H9 (cell line): Measurements from ENCODE around the gene NID1. TPM values are rescaled to one million over a fixed set of nuclear protein-coding genes. Genes with fewer than 3 reads are reported as not detected.

Experiments used
- DNase-seq: peaks from one replicate; pipeline ENCODE4 v3.0.0-alpha.2; 2017
- H2AFZ ChIP-seq: one replicate; pipeline ENCODE4 v1.6.1; 2013; ENCODE audit warnings: mild to moderate bottlenecking, low read length, control low read depth, moderate library complexity
- H2AK5ac ChIP-seq: 2 replicates; pipeline ENCODE4 v1.6.1; 2013; ENCODE audit warnings: low read length, control low read depth, mixed read lengths; ENCODE audit not compliant: insufficient read length
- H2BK120ac ChIP-seq: one replicate; pipeline ENCODE4 v1.6.1; 2013; ENCODE audit warnings: low read depth, mild to moderate bottlenecking, low read length, control low read depth, inconsistent platforms; ENCODE audit not compliant: poor library complexity, severe bottlenecking
- H2BK12ac ChIP-seq: 2 replicates; pipeline ENCODE4 v1.6.1; 2013; ENCODE audit warnings: low read length, control low read depth, mixed read lengths, low read depth; ENCODE audit not compliant: insufficient read length
- H2BK15ac ChIP-seq: 2 replicates; pipeline ENCODE4 v1.6.1; 2013; ENCODE audit warnings: low read depth, low read length, control low read depth
- H2BK20ac ChIP-seq: one replicate; pipeline ENCODE4 v1.6.1; 2013; ENCODE audit warnings: low read depth, mild to moderate bottlenecking, low read length, control low read depth, inconsistent platforms; ENCODE audit not compliant: poor library complexity, severe bottlenecking
- H2BK5ac ChIP-seq: 2 replicates; pipeline ENCODE4 v1.6.1; 2013; ENCODE audit warnings: low read length, control low read depth, mixed read lengths; ENCODE audit not compliant: insufficient read length
- H3K14ac ChIP-seq: 2 replicates; pipeline ENCODE4 v1.6.1; 2013; ENCODE audit warnings: low read length, control low read depth; ENCODE audit not compliant: insufficient read depth
- H3K18ac ChIP-seq: 2 replicates; pipeline ENCODE4 v1.6.1; 2013; ENCODE audit warnings: low read depth, mild to moderate bottlenecking, mixed read lengths, low read length, control low read depth; ENCODE audit not compliant: insufficient read length
- H3K23ac ChIP-seq: 2 replicates; pipeline ENCODE4 v1.6.1; 2013; ENCODE audit warnings: low read length, control low read depth, mixed read lengths, low read depth; ENCODE audit not compliant: insufficient read length
- H3K23me2 ChIP-seq: 2 replicates; pipeline ENCODE4 v1.6.1; 2013; ENCODE audit warnings: low read depth, mild to moderate bottlenecking, mixed read lengths, low read length, control low read depth; ENCODE audit not compliant: insufficient read length, poor library complexity, severe bottlenecking
- H3K27ac ChIP-seq: 2 replicates; pipeline ENCODE4 v1.5.1; 2013; ENCODE audit warnings: low read length, control low read depth, mixed read lengths, low read depth; ENCODE audit not compliant: insufficient read length
- H3K27me3 ChIP-seq: 2 replicates; pipeline ENCODE4 v1.6.1; 2013; ENCODE audit warnings: low read length, control low read depth, inconsistent platforms; ENCODE audit not compliant: insufficient read depth
- H3K4ac ChIP-seq: 2 replicates; pipeline ENCODE4 v1.6.1; 2013; ENCODE audit warnings: low read depth, mild to moderate bottlenecking, control low read depth, inconsistent platforms, low read length, moderate library complexity
- H3K4me1 ChIP-seq: 2 replicates; pipeline ENCODE4 v1.6.1; 2013; ENCODE audit warnings: low read length, control low read depth, inconsistent platforms; ENCODE audit not compliant: insufficient read depth
- H3K4me2 ChIP-seq: 2 replicates; pipeline ENCODE4 v1.6.1; 2013; ENCODE audit warnings: low read length, control low read depth, mixed read lengths; ENCODE audit not compliant: insufficient read length, insufficient read depth
- H3K56ac ChIP-seq: 2 replicates; pipeline ENCODE4 v1.6.1; 2013; ENCODE audit warnings: low read depth, mild to moderate bottlenecking, mixed read lengths, low read length, control low read depth; ENCODE audit not compliant: insufficient read length
- H3K79me1 ChIP-seq: 2 replicates; pipeline ENCODE4 v1.6.1; 2013; ENCODE audit warnings: low read depth, mild to moderate bottlenecking, moderate library complexity, low read length, control low read depth, inconsistent platforms; ENCODE audit not compliant: insufficient read depth, poor library complexity, severe bottlenecking
- H3K79me2 ChIP-seq: 2 replicates; pipeline ENCODE4 v1.6.1; 2013; ENCODE audit warnings: low read length, control low read depth, inconsistent platforms; ENCODE audit not compliant: insufficient read depth
- H3K9ac ChIP-seq: 2 replicates; pipeline ENCODE4 v1.6.1; 2013; ENCODE audit warnings: low read length, control low read depth, mixed read lengths; ENCODE audit not compliant: insufficient read length; ENCODE audit errors: extremely low read depth
- H3K9me3 ChIP-seq: one replicate; pipeline ENCODE4 v1.6.1; 2013; ENCODE audit warnings: low read depth, low read length, inconsistent platforms; ENCODE audit not compliant: control insufficient read depth
- H3T11ph ChIP-seq: one replicate; pipeline ENCODE4 v1.6.1; 2013; ENCODE audit warnings: mild to moderate bottlenecking, low read length, control low read depth, inconsistent platforms
- H4K20me1 ChIP-seq: one replicate; pipeline ENCODE4 v1.6.1; 2013; ENCODE audit not compliant: control insufficient read depth, insufficient read length, insufficient read depth
- H4K5ac ChIP-seq: 2 replicates; pipeline ENCODE4 v1.6.1; 2013; ENCODE audit warnings: low read depth, mild to moderate bottlenecking, mixed read lengths, low read length, control low read depth; ENCODE audit not compliant: insufficient read length
- H4K8ac ChIP-seq: replicated peaks from 2 replicates; pipeline ENCODE4 v1.6.1; 2013; ENCODE audit warnings: low read length, control low read depth, mixed read lengths, low read depth; ENCODE audit not compliant: insufficient read length
- H4K91ac ChIP-seq: 2 replicates; pipeline ENCODE4 v1.6.1; 2013; ENCODE audit warnings: low read depth, mild to moderate bottlenecking, moderate library complexity, mixed read lengths, low read length, control low read depth; ENCODE audit not compliant: insufficient read length
- H3K27ac Mint-ChIP-seq, 3 experiments: 2 replicates in 2 of 3; 3 replicates in 1 of 3; pipeline ENCODE4 v1.8.0; 2020 to 2021; ENCODE audit warnings: mixed read lengths in 3 of 3, mild to moderate bottlenecking in 1 of 3, moderate library complexity in 1 of 3
- H3K27me3 Mint-ChIP-seq: 2 replicates; pipeline ENCODE4 v1.8.0; 2021; ENCODE audit warnings: low read depth, mild to moderate bottlenecking, moderate library complexity, mixed read lengths
- H3K36me3 Mint-ChIP-seq, 3 experiments: 2 replicates in 2 of 3; 3 replicates in 1 of 3; pipeline ENCODE4 v1.8.0; 2020 to 2021; ENCODE audit warnings: low read depth in 3 of 3, mixed read lengths in 3 of 3; ENCODE audit not compliant: insufficient read depth in 1 of 3
- H3K4me1 Mint-ChIP-seq, 2 experiments: 2 replicates each; pipeline ENCODE4 v1.8.0; 2020; ENCODE audit warnings: mixed read lengths in 2 of 2
- H3K4me3 Mint-ChIP-seq, 2 experiments: 2 replicates in 1 of 2; 3 replicates in 1 of 2; pipeline ENCODE4 v1.8.0; 2020 to 2021; ENCODE audit warnings: mild to moderate bottlenecking in 2 of 2, mixed read lengths in 2 of 2, moderate library complexity in 1 of 2
- H3K9me3 Mint-ChIP-seq, 2 experiments: 2 replicates in 1 of 2; 3 replicates in 1 of 2; pipeline ENCODE4 v1.8.0; 2020; ENCODE audit warnings: mild to moderate bottlenecking in 2 of 2, mixed read lengths in 2 of 2, moderate library complexity in 1 of 2
- CTCF ChIP-seq: fragments of 200-600 bp; sonication (generic); conservative IDR thresholded peaks from 3 replicates; pipeline ENCODE4 v1.8.0; 2021; ENCODE audit warnings: antibody characterized with exemption, mild to moderate bottlenecking
- WGBS: extraction: QIAGEN DNeasy Blood & Tissue Kit; methylation state at CpG from one replicate; pipeline ENCODE4 v1.1.7; 2013; ENCODE audit warnings: missing lambda C conversion rate, low lambda C conversion rate, mixed read lengths; ENCODE audit not compliant: insufficient read length; ENCODE audit errors: extremely low coverage; 5-methylcytosine and 5-hydroxymethylcytosine counted together
- total RNA-seq: library from RNA; stranded (reverse); gene quantifications from 2 replicates; pipeline ENCODE4 v1.2.1, GENCODE V29; 2021

The NID1 gene
- total RNA-seq, 1 experiment from 2014 or later = 28.5 TPM

GRCh38 chr1:236052232-236052993, 12.5 kb downstream of the NID1 start:
- no peak overlapping the region for H4K91ac ChIP-seq
- no peak overlapping the region for H3K23ac ChIP-seq
- no peak for TF ChIP-seq CTCF
- H3K23me2 ChIP-seq = no peaks in the 10 kb centered on the region
- H3K18ac ChIP-seq = no peak overlapping the region
- H2AFZ ChIP-seq = no peak overlapping the region
- H3K9ac ChIP-seq = no peak overlapping the region
- no peak overlapping the region for H4K8ac ChIP-seq
- no peaks in the 10 kb centered on the region for H3K9me3 ChIP-seq
- H3K79me1 ChIP-seq = peaks cover 2% of the 10 kb centered on the region
- no peak overlapping the region for H2BK5ac ChIP-seq
- no peak overlapping the region for H3K4ac ChIP-seq
- no peak overlapping the region for H2BK12ac ChIP-seq
- H4K5ac ChIP-seq = no peak overlapping the region
- no peaks in the 10 kb centered on the region for H4K20me1 ChIP-seq
- no peak overlapping the region for H3K27ac ChIP-seq
- no peaks in the 10 kb centered on the region for H3K79me2 ChIP-seq
- H3K27ac Mint-ChIP-seq = no peak overlapping the region
- H3K4me2 ChIP-seq = no peak overlapping the region
- no peak overlapping the region for H2AK5ac ChIP-seq
- H3K14ac ChIP-seq = no peak overlapping the region
- H2BK120ac ChIP-seq = no peak overlapping the region
- no peak overlapping the region for H3K4me3 Mint-ChIP-seq
- no peak overlapping the region for H3K56ac ChIP-seq
- no peak overlapping the region for H2BK20ac ChIP-seq
- H3K4me1 ChIP-seq = no peaks in the 10 kb centered on the region
- H2BK15ac ChIP-seq = no peak overlapping the region
- peaks cover 0 to 3% (median 0%) of the 10 kb centered on the region in 3 experiments; a peak in 1 of 7 replicates for H3K36me3 Mint-ChIP-seq
- DNase-seq = no peak
- H3T11ph ChIP-seq = no peak overlapping the region
- peaks cover 9 to 17% of the 10 kb centered on the region in 2 experiments for H3K4me1 Mint-ChIP-seq
- no CpG with 5 or more reads among the region's 12 CpGs for WGBS
- H3K27me3 ChIP-seq = no peaks in the 10 kb centered on the region
- H3K27me3 Mint-ChIP-seq = no peaks in the 10 kb centered on the region
- peaks cover 0 to 2% of the 10 kb centered on the region in 2 experiments; a peak in 2 of 5 replicates for H3K9me3 Mint-ChIP-seq
